K562 (cell line): Measurements from ENCODE around the gene PLEKHN1. TPM values are rescaled to one million over a fixed set of nuclear protein-coding genes. Genes with fewer than 3 reads are reported as not detected.

Experiments
- ARID1B ChIP-seq: fragments of 450-650 bp; IDR thresholded peaks from 2 replicates; pipeline ENCODE4 v1.6.1; 2016; ENCODE audit warnings: antibody characterized with exemption, mild to moderate bottlenecking, inconsistent platforms
- CXXC5 ChIP-seq: fragments of 250-450 bp; sonication (Bioruptor Pico); IDR thresholded peaks from 2 replicates; pipeline ENCODE4 v1.8.0; 2022; ENCODE audit warnings: inconsistent platforms, mild to moderate bottlenecking, moderate library complexity
- ETV1 ChIP-seq: fragments of 450-650 bp; conservative IDR thresholded peaks from 2 replicates; pipeline ENCODE4 v1.6.1; 2016; ENCODE audit warnings: missing genetic modification characterization, control low read depth, low read depth, missing compliant biosample characterization
- GABPB1 ChIP-seq: sonication (generic); formaldehyde crosslinking; IDR thresholded peaks from 2 replicates; pipeline ENCODE4 v1.8.0; 2022; ENCODE audit warnings: mild to moderate bottlenecking, missing genetic modification reagents
- HDAC1 ChIP-seq, 2 experiments: fragments of 450-650 bp; IDR thresholded peaks; 2 replicates each; pipeline ENCODE4 v1.6.1; 2016 to 2017; ENCODE audit warnings: inconsistent platforms in 1 of 2, mild to moderate bottlenecking in 1 of 2, moderate library complexity in 1 of 2
- HNRNPLL ChIP-seq: fragments of 200-400 bp; formaldehyde crosslinking; IDR thresholded peaks from 2 replicates; pipeline ENCODE4 v1.6.1; 2017; ENCODE audit warnings: low read length, low read depth, mild to moderate bottlenecking; ENCODE audit not compliant: poor library complexity, severe bottlenecking
- KDM2B ChIP-seq: fragments of 250-450 bp; sonication (Bioruptor Pico); IDR thresholded peaks from 2 replicates; pipeline ENCODE4 v1.8.0; 2021; ENCODE audit warnings: mild to moderate bottlenecking, moderate library complexity
- MAFG ChIP-seq: fragments of 450-650 bp; conservative IDR thresholded peaks from 2 replicates; pipeline ENCODE4 v1.6.1; 2016; ENCODE audit warnings: missing genetic modification characterization, missing compliant biosample characterization
- MBD2 ChIP-seq: sonication (generic); IDR thresholded peaks from 2 replicates; pipeline ENCODE4 v1.6.1; 2016; ENCODE audit warnings: low read depth, borderline replicate concordance
- MCM2 ChIP-seq: fragments of 450-650 bp; IDR thresholded peaks from 2 replicates; pipeline ENCODE4 v1.6.1; 2017; ENCODE audit warnings: low read depth, mild to moderate bottlenecking
- MLLT1 ChIP-seq, 2 experiments: fragments of 450-650 bp; IDR thresholded peaks; 2 replicates each; pipeline ENCODE4 v1.6.1; 2016
- SNIP1 ChIP-seq: fragments of 450-650 bp; IDR thresholded peaks from 2 replicates; pipeline ENCODE4 v1.7.1; 2017; ENCODE audit warnings: low read depth, mild to moderate bottlenecking
- STAT5A ChIP-seq: IDR thresholded peaks from 2 replicates; pipeline ENCODE4 v1.6.1; 2012; ENCODE audit warnings: low read length, inconsistent platforms, borderline replicate concordance
- ZKSCAN8 ChIP-seq: fragments of 200-800 bp; sonication (Bioruptor generic); IDR thresholded peaks from 2 replicates; pipeline ENCODE4 v1.6.1; 2016; ENCODE audit warnings: missing genetic modification characterization, missing compliant biosample characterization
- ZNF24 ChIP-seq: fragments of 450-650 bp; IDR thresholded peaks from 2 replicates; pipeline ENCODE4 v1.6.1; 2016
- ZNF707 ChIP-seq: fragments of 250-450 bp; sonication (Bioruptor Pico); conservative IDR thresholded peaks from 2 replicates; pipeline ENCODE4 v1.8.0; 2022; ENCODE audit warnings: inconsistent platforms, mild to moderate bottlenecking, moderate library complexity
- polyA plus RNA-seq, 8 experiments: library from polyadenylated mRNA; depleted of rRNA in 4 of 8; stranded (reverse) in 5 of 8; unstranded in 3 of 8; fragments of >200 nt; fragmentation: Nextera tagmentation in 2 of 8; fragmentation: Illumina TruSeq in 1 of 8; extraction: Ambion mirVana in 2 of 8; extraction: Trizol in 1 of 8; gene quantifications; 2 replicates each; pipeline versions ENCODE4 v1.2.1 to v1.2.3, GENCODE V29; 2011 to 2014; ENCODE audit warnings: inconsistent platforms in 1 of 8, missing spikeins in 1 of 8
- total RNA-seq, 7 experiments: library from RNA; depleted of rRNA in 6 of 7; stranded (reverse); fragments of >200 nt in 6 of 7; fragmentation: Illumina TruSeq in 2 of 7; extraction: Trizol in 2 of 7; gene quantifications; 2 replicates each; pipeline versions ENCODE4 v1.2.1 to v1.2.3, GENCODE V29; 2011 to 2021; ENCODE audit warnings: low replicate concordance in 1 of 7
- TF ChIP-seq, protein P1 (sequence below): fragments of 450-650 bp; conservative IDR thresholded peaks from 2 replicates; pipeline ENCODE4 v1.6.1; 2016; ENCODE audit warnings: missing genetic modification characterization, low read depth, mild to moderate bottlenecking, missing compliant biosample characterization, moderate library complexity
- TF ChIP-seq, protein P2 (sequence below): fragments of 250-450 bp; sonication (Bioruptor Pico); IDR thresholded peaks from 2 replicates; pipeline ENCODE4 v1.4.0; 2020; ENCODE audit warnings: mild to moderate bottlenecking, moderate library complexity
- TF ChIP-seq, protein P3 (sequence below): fragments of 250-450 bp; sonication (Bioruptor Pico); IDR thresholded peaks from 2 replicates; pipeline ENCODE4 v1.8.0; 2022; ENCODE audit warnings: inconsistent platforms

The PLEKHN1 gene
- total and polyA plus RNA-seq, 9 of the 15 experiments (the other 6 are each of a cell fraction or from before 2014, with no cell fraction given): 0.07 to 1.5 (median 0.13) TPM; not detected in 2

DNA sequence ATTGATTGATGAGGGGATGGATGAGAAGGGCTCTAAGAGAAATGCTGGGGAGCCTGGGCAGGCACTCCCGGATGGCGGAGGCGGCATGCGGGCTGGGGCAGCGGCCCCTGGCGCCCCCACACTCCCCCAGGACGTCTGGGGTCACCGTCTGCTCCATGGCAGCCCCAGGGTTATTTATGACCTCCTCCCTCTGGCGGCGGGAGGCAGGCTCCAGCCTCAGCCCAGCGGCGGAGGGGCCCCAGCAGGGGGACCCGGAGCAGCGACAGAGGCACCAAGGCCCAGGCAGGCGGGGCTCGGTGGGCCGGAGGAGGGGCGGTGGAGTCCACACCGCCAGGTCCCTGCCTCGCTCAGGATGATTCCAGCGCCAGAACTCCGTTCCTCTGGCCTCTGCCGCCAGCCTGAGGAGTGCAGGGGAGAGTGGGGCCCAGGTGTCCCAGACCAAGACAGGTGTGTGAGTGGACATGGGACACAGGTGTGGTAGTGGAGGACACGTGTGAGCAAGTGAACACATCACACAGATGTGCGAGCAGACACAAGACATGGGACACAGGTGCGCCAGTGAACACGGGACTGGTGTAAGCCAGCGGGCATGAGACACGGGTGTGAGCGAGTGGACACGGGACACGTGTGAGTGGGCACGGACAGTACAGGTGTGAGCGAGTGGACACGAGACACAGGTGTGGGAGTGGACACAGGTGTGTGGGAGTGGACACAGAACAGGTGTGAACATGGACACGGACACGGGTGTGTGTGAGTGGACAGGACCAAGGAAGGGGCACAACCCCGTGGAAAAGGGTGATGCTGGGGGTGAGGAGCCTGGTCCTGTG is 45.1 kb upstream of the PLEKHN1 start (continued):
- TF ChIP-seq, protein P1, sequence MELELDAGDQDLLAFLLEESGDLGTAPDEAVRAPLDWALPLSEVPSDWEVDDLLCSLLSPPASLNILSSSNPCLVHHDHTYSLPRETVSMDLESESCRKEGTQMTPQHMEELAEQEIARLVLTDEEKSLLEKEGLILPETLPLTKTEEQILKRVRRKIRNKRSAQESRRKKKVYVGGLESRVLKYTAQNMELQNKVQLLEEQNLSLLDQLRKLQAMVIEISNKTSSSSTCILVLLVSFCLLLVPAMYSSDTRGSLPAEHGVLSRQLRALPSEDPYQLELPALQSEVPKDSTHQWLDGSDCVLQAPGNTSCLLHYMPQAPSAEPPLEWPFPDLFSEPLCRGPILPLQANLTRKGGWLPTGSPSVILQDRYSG (tag): no peak
- TF ChIP-seq CXXC5 (CRISPR knock-in tag): peak; percentile 80
- no peak for TF ChIP-seq STAT5A
- peak; percentile 9; the same call in 1 of the 2 replicates for TF ChIP-seq ETV1 (tag)
- TF ChIP-seq GABPB1: no peak
- peak; percentile 60; the same call in 1 of the 2 replicates for TF ChIP-seq MBD2
- TF ChIP-seq, protein P2, sequence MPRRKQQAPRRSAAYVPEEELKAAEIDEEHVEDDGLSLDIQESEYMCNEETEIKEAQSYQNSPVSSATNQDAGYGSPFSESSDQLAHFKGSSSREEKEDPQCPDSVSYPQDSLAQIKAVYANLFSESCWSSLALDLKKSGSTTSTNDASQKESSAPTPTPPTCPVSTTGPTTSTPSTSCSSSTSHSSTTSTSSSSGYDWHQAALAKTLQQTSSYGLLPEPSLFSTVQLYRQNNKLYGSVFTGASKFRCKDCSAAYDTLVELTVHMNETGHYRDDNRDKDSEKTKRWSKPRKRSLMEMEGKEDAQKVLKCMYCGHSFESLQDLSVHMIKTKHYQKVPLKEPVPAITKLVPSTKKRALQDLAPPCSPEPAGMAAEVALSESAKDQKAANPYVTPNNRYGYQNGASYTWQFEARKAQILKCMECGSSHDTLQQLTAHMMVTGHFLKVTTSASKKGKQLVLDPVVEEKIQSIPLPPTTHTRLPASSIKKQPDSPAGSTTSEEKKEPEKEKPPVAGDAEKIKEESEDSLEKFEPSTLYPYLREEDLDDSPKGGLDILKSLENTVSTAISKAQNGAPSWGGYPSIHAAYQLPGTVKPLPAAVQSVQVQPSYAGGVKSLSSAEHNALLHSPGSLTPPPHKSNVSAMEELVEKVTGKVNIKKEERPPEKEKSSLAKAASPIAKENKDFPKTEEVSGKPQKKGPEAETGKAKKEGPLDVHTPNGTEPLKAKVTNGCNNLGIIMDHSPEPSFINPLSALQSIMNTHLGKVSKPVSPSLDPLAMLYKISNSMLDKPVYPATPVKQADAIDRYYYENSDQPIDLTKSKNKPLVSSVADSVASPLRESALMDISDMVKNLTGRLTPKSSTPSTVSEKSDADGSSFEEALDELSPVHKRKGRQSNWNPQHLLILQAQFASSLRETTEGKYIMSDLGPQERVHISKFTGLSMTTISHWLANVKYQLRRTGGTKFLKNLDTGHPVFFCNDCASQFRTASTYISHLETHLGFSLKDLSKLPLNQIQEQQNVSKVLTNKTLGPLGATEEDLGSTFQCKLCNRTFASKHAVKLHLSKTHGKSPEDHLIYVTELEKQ (CRISPR knock-in tag): no peak
- no peak for TF ChIP-seq ZKSCAN8 (CRISPR knock-in tag)
- peak; percentile 89; the same call in 1 of the 2 replicates for TF ChIP-seq KDM2B (CRISPR knock-in tag)
- peak in 1 of 2 experiments; percentile 61; a peak in 1 of 4 replicates for TF ChIP-seq HDAC1 (IDR thresholded peaks at IDR 0.05)
- TF ChIP-seq ZNF24: no peak
- TF ChIP-seq ZNF707: no peak
- TF ChIP-seq MCM2: no peak
- TF ChIP-seq ARID1B: peak; percentile 40
- no peak for TF ChIP-seq MLLT1 (IDR thresholded peaks at IDR 0.05)
- no peak for TF ChIP-seq MAFG (tag)
- TF ChIP-seq, protein P3, sequence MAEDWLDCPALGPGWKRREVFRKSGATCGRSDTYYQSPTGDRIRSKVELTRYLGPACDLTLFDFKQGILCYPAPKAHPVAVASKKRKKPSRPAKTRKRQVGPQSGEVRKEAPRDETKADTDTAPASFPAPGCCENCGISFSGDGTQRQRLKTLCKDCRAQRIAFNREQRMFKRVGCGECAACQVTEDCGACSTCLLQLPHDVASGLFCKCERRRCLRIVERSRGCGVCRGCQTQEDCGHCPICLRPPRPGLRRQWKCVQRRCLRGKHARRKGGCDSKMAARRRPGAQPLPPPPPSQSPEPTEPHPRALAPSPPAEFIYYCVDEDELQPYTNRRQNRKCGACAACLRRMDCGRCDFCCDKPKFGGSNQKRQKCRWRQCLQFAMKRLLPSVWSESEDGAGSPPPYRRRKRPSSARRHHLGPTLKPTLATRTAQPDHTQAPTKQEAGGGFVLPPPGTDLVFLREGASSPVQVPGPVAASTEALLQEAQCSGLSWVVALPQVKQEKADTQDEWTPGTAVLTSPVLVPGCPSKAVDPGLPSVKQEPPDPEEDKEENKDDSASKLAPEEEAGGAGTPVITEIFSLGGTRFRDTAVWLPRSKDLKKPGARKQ: no peak
- no peak for TF ChIP-seq SNIP1
- peak; percentile 54 for TF ChIP-seq HNRNPLL
